MCF 10A (cell line): ENCODE results near the gene CNOT4. TPM values are rescaled to one million over a fixed set of nuclear protein-coding genes. Genes with fewer than 3 reads are reported as not detected.
A peak's percentile ranks its signal among the peaks of the same experiment; 100 is the strongest.

Experiments used
- BruUV-seq: library from RNA; stranded (reverse); fragments of 400-500 nt; replicated peaks from 2 replicates; lab custom pipeline; 2021; lab: Mats Ljungman, UMichigan
- CTCF ChIA-PET: fragments of 300-600 bp; sonication (Branson Sonifier 250); formaldehyde crosslinking; extraction: SDS; loops from one replicate; lab custom pipeline; 2021; ENCODE audit warnings: antibody characterized with exemption, inconsistent platforms; lab: Yijun Ruan, JAX
- POLR2A ChIA-PET: fragments of 300-600, 350-650 bp; sonication (Branson Sonifier 250); formaldehyde crosslinking; extraction: SDS; loops from one replicate; lab custom pipeline; 2020; ENCODE audit warnings: antibody characterized with exemption, inconsistent platforms; lab: Yijun Ruan, JAX
- DNase-seq: peaks from one replicate; pipeline ENCODE4 v3.0.0-alpha.2; 2018; ENCODE audit not compliant: unreplicated experiment
- H3K27ac Mint-ChIP-seq: one replicate; pipeline ENCODE4 v1.8.0; 2022; ENCODE audit warnings: mild to moderate bottlenecking, low read depth, mixed read lengths; ENCODE audit not compliant: unreplicated experiment
- H3K27me3 Mint-ChIP-seq: one replicate; pipeline ENCODE4 v1.8.0; 2022; ENCODE audit warnings: mixed read lengths; ENCODE audit not compliant: insufficient read depth, unreplicated experiment
- H3K36me3 Mint-ChIP-seq: one replicate; pipeline ENCODE4 v1.8.0; 2022; ENCODE audit warnings: mild to moderate bottlenecking, moderate library complexity, mixed read lengths; ENCODE audit not compliant: insufficient read depth, unreplicated experiment
- H3K4me1 Mint-ChIP-seq: one replicate; pipeline ENCODE4 v1.8.0; 2022; ENCODE audit warnings: mixed read lengths; ENCODE audit not compliant: insufficient read depth, unreplicated experiment
- H3K4me3 Mint-ChIP-seq: one replicate; pipeline ENCODE4 v1.8.0; 2022; ENCODE audit warnings: mild to moderate bottlenecking, moderate library complexity, mixed read lengths; ENCODE audit not compliant: unreplicated experiment
- H3K9me3 Mint-ChIP-seq: one replicate; pipeline ENCODE4 v1.8.0; 2022; ENCODE audit warnings: mixed read lengths; ENCODE audit not compliant: unreplicated experiment
- intact Hi-C: fragments of 100-400 bp; cut with micrococcal nuclease; formaldehyde crosslinking; loops from 2 replicates; pipeline ENCODE4 v1.14.1; 2022
- total RNA-seq: library from RNA; stranded (reverse); gene quantifications from 2 replicates; pipeline ENCODE4 v1.2.3, GENCODE V29; 2022
- TF ChIP-seq, protein P1 (sequence below): fragments of 200-600 bp; IDR thresholded peaks from one replicate; pipeline ENCODE4 v1.8.0; 2022; ENCODE audit warnings: antibody characterized with exemption, mild to moderate bottlenecking; ENCODE audit not compliant: unreplicated experiment

The CNOT4 gene
- total RNA-seq, 1 experiment from 2014 or later = 18.5 TPM

DNA sequence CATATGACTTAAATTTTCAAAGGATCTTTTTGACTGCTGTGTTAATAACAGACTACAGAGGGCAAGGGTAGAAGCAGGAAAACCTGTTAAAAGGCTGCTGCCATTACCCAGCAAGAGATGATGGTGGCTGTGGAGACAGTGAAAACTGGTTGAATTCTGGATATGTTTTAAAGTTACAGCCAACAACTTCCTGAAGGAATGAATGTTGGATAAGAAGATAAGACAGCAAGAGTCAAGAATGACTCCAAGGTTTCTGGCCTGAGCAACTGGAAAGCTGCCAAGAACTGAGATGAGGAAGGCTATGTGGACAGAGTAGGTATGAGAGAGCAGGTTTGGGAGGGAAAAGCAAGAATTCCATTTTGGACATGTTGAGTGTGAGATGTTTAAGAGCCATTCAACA lies 19.1 kb downstream of the CNOT4 start:
- POLR2A ChIA-PET = interaction anchor here (0.7 kb wide), 1 partner anchor 9 kb away, joined by 4 read pairs; no protein-coding TSS in a partner anchor
- TF ChIP-seq, protein P1, sequence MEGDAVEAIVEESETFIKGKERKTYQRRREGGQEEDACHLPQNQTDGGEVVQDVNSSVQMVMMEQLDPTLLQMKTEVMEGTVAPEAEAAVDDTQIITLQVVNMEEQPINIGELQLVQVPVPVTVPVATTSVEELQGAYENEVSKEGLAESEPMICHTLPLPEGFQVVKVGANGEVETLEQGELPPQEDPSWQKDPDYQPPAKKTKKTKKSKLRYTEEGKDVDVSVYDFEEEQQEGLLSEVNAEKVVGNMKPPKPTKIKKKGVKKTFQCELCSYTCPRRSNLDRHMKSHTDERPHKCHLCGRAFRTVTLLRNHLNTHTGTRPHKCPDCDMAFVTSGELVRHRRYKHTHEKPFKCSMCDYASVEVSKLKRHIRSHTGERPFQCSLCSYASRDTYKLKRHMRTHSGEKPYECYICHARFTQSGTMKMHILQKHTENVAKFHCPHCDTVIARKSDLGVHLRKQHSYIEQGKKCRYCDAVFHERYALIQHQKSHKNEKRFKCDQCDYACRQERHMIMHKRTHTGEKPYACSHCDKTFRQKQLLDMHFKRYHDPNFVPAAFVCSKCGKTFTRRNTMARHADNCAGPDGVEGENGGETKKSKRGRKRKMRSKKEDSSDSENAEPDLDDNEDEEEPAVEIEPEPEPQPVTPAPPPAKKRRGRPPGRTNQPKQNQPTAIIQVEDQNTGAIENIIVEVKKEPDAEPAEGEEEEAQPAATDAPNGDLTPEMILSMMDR = no peak
- Mint-ChIP-seq H3K27me3 (no peaks in the 10 kb centered on the region), H3K4me3 (no peak overlapping the region), H3K4me1 (peaks cover 20% of the 10 kb centered on the region), H3K27ac (no peak overlapping the region), H3K9me3 (no peaks in the 10 kb centered on the region), H3K36me3 (no peaks in the 10 kb centered on the region)
- CTCF ChIA-PET = no interaction called here
- intact Hi-C loops = no loop called here
- BruUV-seq = no TSS peak
- DNase-seq = peak; percentile 72

DNA sequence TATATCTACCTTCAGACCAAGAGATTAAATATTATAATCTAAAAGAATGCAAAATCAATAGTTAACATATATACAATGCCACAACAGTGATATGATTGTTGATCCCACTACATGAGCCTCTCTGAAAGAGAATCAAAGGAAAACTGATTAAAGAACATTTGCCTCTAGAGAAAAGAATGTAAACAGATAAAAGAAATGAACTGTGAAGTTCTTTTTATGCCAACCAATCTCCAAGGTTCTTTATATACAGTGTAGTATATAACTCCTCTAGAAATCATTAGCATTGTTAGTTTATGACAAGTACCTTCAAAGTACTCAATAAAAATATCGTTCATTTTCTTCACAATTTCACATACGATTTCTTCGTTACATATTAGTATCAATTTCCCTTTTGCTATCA lies 20.1 kb downstream of the CNOT4 start:
- DNase-seq = no peak
- Mint-ChIP-seq H3K36me3 (no peaks in the 10 kb centered on the region), H3K27me3 (no peaks in the 10 kb centered on the region), H3K4me1 (peaks cover 23% of the 10 kb centered on the region), H3K27ac (no peak overlapping the region), H3K4me3 (no peak overlapping the region), H3K9me3 (no peaks in the 10 kb centered on the region)
- ChIA-PET POLR2A (no interaction called here), CTCF (no interaction called here)
- intact Hi-C loops = no loop called here
- no TSS peak for BruUV-seq
- TF ChIP-seq, protein P1 = no peak

DNA sequence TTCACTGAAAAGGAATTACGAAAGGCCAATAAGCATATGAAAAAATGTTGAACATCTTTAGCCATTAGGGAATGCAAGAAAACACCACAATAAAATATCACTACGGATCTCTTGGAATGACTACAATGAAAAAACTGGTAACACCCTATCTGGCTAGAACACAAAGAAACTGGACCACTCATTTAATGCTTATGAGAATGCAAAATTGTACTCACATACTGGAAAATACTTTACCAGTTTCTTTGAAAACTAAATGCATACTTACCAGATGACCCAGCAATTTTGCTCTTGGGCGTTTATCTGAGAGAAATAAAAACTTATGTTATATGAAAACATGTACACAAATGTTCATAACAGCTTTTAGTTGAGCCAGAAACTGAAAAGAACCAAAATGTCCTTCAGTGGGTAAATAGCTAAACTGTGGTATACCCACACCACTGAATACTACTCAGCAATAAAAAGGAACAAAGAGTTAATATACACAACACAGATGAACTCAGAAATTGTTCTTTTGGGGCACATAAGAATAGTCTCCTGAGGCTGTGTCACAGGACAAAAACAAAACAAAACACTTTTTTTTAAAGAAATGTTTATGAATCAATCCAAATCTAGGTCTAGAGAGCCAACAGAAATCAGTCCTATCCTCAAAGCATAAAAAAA lies 23.5 kb downstream of the CNOT4 start:
- peak overlapping the region; percentile 46 for H3K27ac Mint-ChIP-seq
- ChIA-PET CTCF (interaction anchor here (0.8 kb wide), 1 partner anchor 11 kb away, joined by 3 read pairs; no protein-coding TSS in a partner anchor), POLR2A (interaction anchor here (1.2 kb wide), 1 partner anchor 22 kb away, joined by 3 read pairs; no protein-coding TSS in a partner anchor)
- no TSS peak for BruUV-seq
- DNase-seq = no peak
- intact Hi-C loops = no loop called here
- H3K27me3 Mint-ChIP-seq = no peaks in the 10 kb centered on the region
- H3K9me3 Mint-ChIP-seq = no peaks in the 10 kb centered on the region
- H3K36me3 Mint-ChIP-seq = peaks cover 5% of the 10 kb centered on the region
- TF ChIP-seq, protein P1 = no peak
- H3K4me1 Mint-ChIP-seq = peaks cover 17% of the 10 kb centered on the region
- H3K4me3 Mint-ChIP-seq = no peak overlapping the region

DNA sequence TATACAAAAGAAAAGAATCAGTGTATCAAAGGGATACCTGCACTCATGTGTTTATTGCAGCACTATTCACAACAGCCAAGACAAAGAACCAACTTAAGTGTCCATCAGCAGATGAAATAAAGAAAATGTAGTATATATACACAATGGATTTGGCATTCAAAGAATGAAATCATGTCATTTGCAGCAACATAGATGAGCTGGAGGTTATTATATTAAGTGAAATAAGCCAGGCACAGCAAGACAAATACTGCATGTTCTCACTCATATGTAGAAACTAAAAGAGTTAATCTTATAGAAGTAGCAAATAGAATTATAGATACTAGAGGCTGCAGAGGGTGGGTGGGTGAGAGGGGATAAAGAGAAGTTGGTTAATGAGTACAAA lies 28.3 kb downstream of the CNOT4 start:
- no peaks in the 10 kb centered on the region for H3K27me3 Mint-ChIP-seq
- no peak for DNase-seq
- H3K9me3 Mint-ChIP-seq = no peaks in the 10 kb centered on the region
- peaks cover 14% of the 10 kb centered on the region for H3K36me3 Mint-ChIP-seq
- BruUV-seq = no TSS peak
- no peak overlapping the region for H3K27ac Mint-ChIP-seq
- TF ChIP-seq, protein P1 = no peak
- H3K4me1 Mint-ChIP-seq = peaks cover 9% of the 10 kb centered on the region
- ChIA-PET CTCF (no interaction called here), POLR2A (interaction anchor here (1.2 kb wide), 1 partner anchor 14 kb away, joined by 3 read pairs; no protein-coding TSS in a partner anchor)
- intact Hi-C loops = no loop called here
- no peak overlapping the region for H3K4me3 Mint-ChIP-seq
